ENCODE results near the gene MEGF11.

DNA sequence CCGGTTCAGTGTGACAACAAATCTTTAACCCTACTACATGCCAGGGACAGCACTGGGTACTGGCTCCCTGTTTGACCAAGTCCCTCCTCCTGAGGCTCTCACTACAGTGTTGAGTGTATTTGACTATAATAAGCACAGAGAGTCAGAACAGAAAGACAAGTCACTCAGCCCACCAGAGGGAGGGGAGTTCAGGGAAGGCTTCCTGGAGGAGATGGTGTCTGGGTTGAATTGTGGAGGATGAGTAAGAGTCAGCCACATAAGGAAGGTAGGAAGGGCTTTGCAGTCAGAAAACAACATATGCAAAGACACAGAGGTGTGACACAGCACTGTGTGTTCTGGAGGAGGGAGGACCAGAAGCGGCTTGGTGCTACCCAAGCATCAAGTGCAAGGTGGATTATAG is 17.7 kb downstream of the MEGF11 start:
- no peak for TF ChIP-seq POLR2A (IDR thresholded peaks at IDR 0.05)
- TF ChIP-seq, protein P1, sequence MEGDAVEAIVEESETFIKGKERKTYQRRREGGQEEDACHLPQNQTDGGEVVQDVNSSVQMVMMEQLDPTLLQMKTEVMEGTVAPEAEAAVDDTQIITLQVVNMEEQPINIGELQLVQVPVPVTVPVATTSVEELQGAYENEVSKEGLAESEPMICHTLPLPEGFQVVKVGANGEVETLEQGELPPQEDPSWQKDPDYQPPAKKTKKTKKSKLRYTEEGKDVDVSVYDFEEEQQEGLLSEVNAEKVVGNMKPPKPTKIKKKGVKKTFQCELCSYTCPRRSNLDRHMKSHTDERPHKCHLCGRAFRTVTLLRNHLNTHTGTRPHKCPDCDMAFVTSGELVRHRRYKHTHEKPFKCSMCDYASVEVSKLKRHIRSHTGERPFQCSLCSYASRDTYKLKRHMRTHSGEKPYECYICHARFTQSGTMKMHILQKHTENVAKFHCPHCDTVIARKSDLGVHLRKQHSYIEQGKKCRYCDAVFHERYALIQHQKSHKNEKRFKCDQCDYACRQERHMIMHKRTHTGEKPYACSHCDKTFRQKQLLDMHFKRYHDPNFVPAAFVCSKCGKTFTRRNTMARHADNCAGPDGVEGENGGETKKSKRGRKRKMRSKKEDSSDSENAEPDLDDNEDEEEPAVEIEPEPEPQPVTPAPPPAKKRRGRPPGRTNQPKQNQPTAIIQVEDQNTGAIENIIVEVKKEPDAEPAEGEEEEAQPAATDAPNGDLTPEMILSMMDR (IDR thresholded peaks at IDR 0.05) = no peak

Data from breast epithelium (tissue), 3 donors.